ENCODE results near the gene DHX16. TPM values are rescaled to one million over a fixed set of nuclear protein-coding genes. Genes with fewer than 3 reads are reported as not detected.
A peak's percentile ranks its signal among the peaks of the same experiment; 100 is the strongest.

DHX16 gene
- total RNA-seq, 1 donor from 2014 or later: 17.6 TPM

GRCh38 chr6:30707281-30707850 lies 34.6 kb upstream of the DHX16 start:
- Histone ChIP-seq H3K9ac (no peak overlapping the region), H3K79me2 (ENCODE audit: low read depth) (no peaks in the 10 kb centered on the region), H3K4me1 (no peaks in the 10 kb centered on the region), H2AFZ (replicated peaks) (no peak overlapping the region), H4K20me1 (ENCODE audit: low read depth) (no peaks in the 10 kb centered on the region), H3K27ac (no peak overlapping the region), H3K36me3 (no peaks in the 10 kb centered on the region), H3F3A (ENCODE audit: low read depth) (no peaks in the 10 kb centered on the region), H3K9me3 (ENCODE audit: low read depth) (no peaks in the 10 kb centered on the region), H3K4me2 (no peak overlapping the region), H3K27me3 (no peaks in the 10 kb centered on the region), H3K4me3 (no peak overlapping the region)
- no peak for DNase-seq (ENCODE audit: low spot score)
- H3K9me3 Mint-ChIP-seq: no peaks in the 10 kb centered on the region
- peaks cover 5% of the 10 kb centered on the region for H3K27me3 Mint-ChIP-seq (ENCODE audit: insufficient read depth, low read depth)
- no peaks in the 10 kb centered on the region for H3K4me1 Mint-ChIP-seq
- H3K4me3 Mint-ChIP-seq: no peak overlapping the region
- H3K27ac Mint-ChIP-seq: no peak overlapping the region
- no peak for TF ChIP-seq EZH2phosphoT487 (IDR thresholded peaks at IDR 0.05)
- no peak for TF ChIP-seq EZH2 (IDR thresholded peaks at IDR 0.05)
- TF ChIP-seq, protein P1, sequence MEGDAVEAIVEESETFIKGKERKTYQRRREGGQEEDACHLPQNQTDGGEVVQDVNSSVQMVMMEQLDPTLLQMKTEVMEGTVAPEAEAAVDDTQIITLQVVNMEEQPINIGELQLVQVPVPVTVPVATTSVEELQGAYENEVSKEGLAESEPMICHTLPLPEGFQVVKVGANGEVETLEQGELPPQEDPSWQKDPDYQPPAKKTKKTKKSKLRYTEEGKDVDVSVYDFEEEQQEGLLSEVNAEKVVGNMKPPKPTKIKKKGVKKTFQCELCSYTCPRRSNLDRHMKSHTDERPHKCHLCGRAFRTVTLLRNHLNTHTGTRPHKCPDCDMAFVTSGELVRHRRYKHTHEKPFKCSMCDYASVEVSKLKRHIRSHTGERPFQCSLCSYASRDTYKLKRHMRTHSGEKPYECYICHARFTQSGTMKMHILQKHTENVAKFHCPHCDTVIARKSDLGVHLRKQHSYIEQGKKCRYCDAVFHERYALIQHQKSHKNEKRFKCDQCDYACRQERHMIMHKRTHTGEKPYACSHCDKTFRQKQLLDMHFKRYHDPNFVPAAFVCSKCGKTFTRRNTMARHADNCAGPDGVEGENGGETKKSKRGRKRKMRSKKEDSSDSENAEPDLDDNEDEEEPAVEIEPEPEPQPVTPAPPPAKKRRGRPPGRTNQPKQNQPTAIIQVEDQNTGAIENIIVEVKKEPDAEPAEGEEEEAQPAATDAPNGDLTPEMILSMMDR (IDR thresholded peaks at IDR 0.05): no peak
- peaks cover 71% of the 10 kb centered on the region for H3K36me3 Mint-ChIP-seq

GRCh38 chr6:30705620-30706019 lies 32.8 kb upstream of the DHX16 start:
- no peaks in the 10 kb centered on the region for H3K4me1 Mint-ChIP-seq
- peaks cover 60% of the 10 kb centered on the region for H3K36me3 Mint-ChIP-seq

DNA sequence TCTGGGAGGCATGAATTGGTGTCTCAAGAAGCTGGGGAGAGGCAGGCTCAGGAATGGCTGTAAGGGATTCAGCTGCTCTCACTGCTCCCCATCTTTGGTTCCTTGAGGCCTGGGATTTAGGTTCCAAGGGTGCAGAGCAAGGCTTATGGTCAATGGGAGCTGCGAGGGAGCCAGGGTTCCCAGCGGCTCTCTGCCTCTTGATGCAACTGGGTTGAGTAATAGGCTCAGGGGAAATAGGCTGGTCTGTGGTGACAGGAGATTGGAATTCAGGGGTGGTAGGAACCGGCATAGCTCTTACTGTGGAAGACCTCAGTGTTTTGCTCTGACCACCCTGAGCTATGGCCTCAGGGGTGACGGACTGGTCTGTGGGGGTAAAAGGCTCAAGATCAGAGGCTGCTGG lies 31.0 kb upstream of the DHX16 start:
- H3K36me3 ChIP-seq: no peaks in the 10 kb centered on the region
- no peak overlapping the region for H2AFZ ChIP-seq (replicated peaks)

More at GRCh38 chr6:30705620-30706019, 32.8 kb upstream of the DHX16 start:
- Histone ChIP-seq H4K20me1 (ENCODE audit: low read depth) (no peaks in the 10 kb centered on the region), H3K27ac (no peak overlapping the region), H3K79me2 (ENCODE audit: low read depth) (no peaks in the 10 kb centered on the region), H3K4me2 (no peak overlapping the region), H3K9ac (no peak overlapping the region), H3K27me3 (no peaks in the 10 kb centered on the region), H2AFZ (replicated peaks) (no peak overlapping the region), H3K36me3 (no peaks in the 10 kb centered on the region), H3K9me3 (ENCODE audit: low read depth) (no peaks in the 10 kb centered on the region), H3K4me3 (no peak overlapping the region), H3K4me1 (no peaks in the 10 kb centered on the region), H3F3A (ENCODE audit: low read depth) (no peaks in the 10 kb centered on the region)
- no peak overlapping the region for H3K4me3 Mint-ChIP-seq
- H3K27ac Mint-ChIP-seq: peak overlapping the region; percentile 10
- no peaks in the 10 kb centered on the region for H3K9me3 Mint-ChIP-seq
- peaks cover 5% of the 10 kb centered on the region for H3K27me3 Mint-ChIP-seq (ENCODE audit: insufficient read depth, low read depth)
- no peak for TF ChIP-seq EZH2 (IDR thresholded peaks at IDR 0.05)
- TF ChIP-seq, protein P1 (IDR thresholded peaks at IDR 0.05): no peak
- no peak for TF ChIP-seq EZH2phosphoT487 (IDR thresholded peaks at IDR 0.05)
- no peak for DNase-seq (ENCODE audit: low spot score)

More for the DNA sequence above, 31.0 kb upstream of the DHX16 start:
- no peak for DNase-seq (ENCODE audit: low spot score)
- no peaks in the 10 kb centered on the region for H3K4me1 Mint-ChIP-seq
- Histone ChIP-seq H3K9ac (no peak overlapping the region), H3K4me3 (no peak overlapping the region), H3K27me3 (no peaks in the 10 kb centered on the region), H3K4me1 (no peaks in the 10 kb centered on the region), H3K9me3 (ENCODE audit: low read depth) (no peaks in the 10 kb centered on the region), H3K79me2 (ENCODE audit: low read depth) (no peaks in the 10 kb centered on the region), H3K27ac (no peak overlapping the region), H3K4me2 (no peak overlapping the region), H4K20me1 (ENCODE audit: low read depth) (no peaks in the 10 kb centered on the region), H3F3A (ENCODE audit: low read depth) (no peaks in the 10 kb centered on the region)
- TF ChIP-seq, protein P1 (IDR thresholded peaks at IDR 0.05): no peak
- TF ChIP-seq EZH2phosphoT487 (IDR thresholded peaks at IDR 0.05) (no peak), EZH2 (IDR thresholded peaks at IDR 0.05) (no peak)
- H3K4me3 Mint-ChIP-seq: no peak overlapping the region
- no peaks in the 10 kb centered on the region for H3K9me3 Mint-ChIP-seq
- H3K36me3 Mint-ChIP-seq: peaks cover 62% of the 10 kb centered on the region
- H3K27me3 Mint-ChIP-seq (ENCODE audit: insufficient read depth, low read depth): peaks cover 5% of the 10 kb centered on the region
- peak overlapping the region; percentile 61 for H3K27ac Mint-ChIP-seq

Measured in neural progenitor cell (in vitro differentiated cells).